K562 (cell line): Measurements from ENCODE around the gene MCU. TPM values are rescaled to one million over a fixed set of nuclear protein-coding genes. Genes with fewer than 3 reads are reported as not detected.

ENCODE experiments used
- ARID1B ChIP-seq: fragments of 450-650 bp; IDR thresholded peaks from 2 replicates; pipeline ENCODE4 v1.6.1; 2016; ENCODE audit warnings: antibody characterized with exemption, mild to moderate bottlenecking, inconsistent platforms
- CLOCK ChIP-seq: fragments of 250-450 bp; sonication (Bioruptor Pico); IDR thresholded peaks from 2 replicates; pipeline ENCODE4 v1.4.0; 2020; ENCODE audit warnings: mild to moderate bottlenecking, moderate library complexity, borderline replicate concordance
- CTBP1 ChIP-seq: fragments of 450-650 bp; IDR thresholded peaks from 2 replicates; pipeline ENCODE4 v1.6.1; 2016; ENCODE audit warnings: borderline replicate concordance
- EP300 ChIP-seq: IDR thresholded peaks from 2 replicates; pipeline ENCODE4 v1.6.1; 2012; ENCODE audit warnings: low read length, improper control_type of control experiment
- ETS1 ChIP-seq: conservative IDR thresholded peaks from 2 replicates; pipeline ENCODE4 v1.6.1; 2011; ENCODE audit warnings: low read depth, mild to moderate bottlenecking, low read length; ENCODE audit not compliant: control insufficient read depth
- FOXP1 ChIP-seq: sonication (generic); formaldehyde crosslinking; IDR thresholded peaks from 2 replicates; pipeline ENCODE4 v1.8.0; 2022; ENCODE audit warnings: mild to moderate bottlenecking, missing genetic modification reagents
- GABPB1 ChIP-seq: sonication (generic); formaldehyde crosslinking; IDR thresholded peaks from 2 replicates; pipeline ENCODE4 v1.8.0; 2022; ENCODE audit warnings: mild to moderate bottlenecking, missing genetic modification reagents
- LEF1 ChIP-seq: fragments of 450-650 bp; IDR thresholded peaks from 2 replicates; pipeline ENCODE4 v1.6.1; 2016; ENCODE audit warnings: mild to moderate bottlenecking
- MYNN ChIP-seq, 2 experiments: sonication (generic); formaldehyde crosslinking in 1 of 2; IDR thresholded peaks; 2 replicates each; pipeline versions ENCODE4 v1.5.0 to v1.6.1; 2016 to 2020; ENCODE audit warnings: antibody characterized with exemption in 1 of 2, missing genetic modification reagents in 1 of 2
- NFE2 ChIP-seq: IDR thresholded peaks from 2 replicates; pipeline ENCODE4 v1.6.1; 2014; ENCODE audit warnings: antibody characterized with exemption, low read depth
- NRF1 ChIP-seq, 2 experiments: fragments of 450-650 bp; IDR thresholded peaks in 1 of 2; conservative IDR thresholded peaks in 1 of 2; 2 replicates each; pipeline ENCODE4 v1.6.1; 2014; ENCODE audit warnings: mild to moderate bottlenecking in 2 of 2
- POLR2A ChIP-seq: fragments of 450-650 bp; conservative IDR thresholded peaks from 2 replicates; pipeline ENCODE4 v1.6.1; 2016
- PREB ChIP-seq: sonication (generic); formaldehyde crosslinking; IDR thresholded peaks from 2 replicates; pipeline ENCODE4 v1.8.1; 2023; ENCODE audit warnings: mild to moderate bottlenecking, missing genetic modification reagents
- PTTG1 ChIP-seq: fragments of 450-650 bp; IDR thresholded peaks from 2 replicates; pipeline ENCODE4 v1.6.1; 2016; ENCODE audit warnings: low read depth, mild to moderate bottlenecking, missing genetic modification characterization, missing compliant biosample characterization
- SOX6 ChIP-seq: fragments of 450-650 bp; IDR thresholded peaks from 2 replicates; pipeline ENCODE4 v1.6.1; 2014; ENCODE audit warnings: mild to moderate bottlenecking
- STAG1 ChIP-seq: sonication (generic); formaldehyde crosslinking; IDR thresholded peaks from 2 replicates; pipeline ENCODE4 v1.5.0; 2020; ENCODE audit warnings: missing genetic modification reagents, borderline replicate concordance
- USF2 ChIP-seq: sonication (generic); formaldehyde crosslinking; IDR thresholded peaks from 2 replicates; pipeline ENCODE4 v1.5.0; 2020; ENCODE audit warnings: missing genetic modification reagents
- ZNF274 ChIP-seq: IDR thresholded peaks from 2 replicates; pipeline ENCODE4 v1.6.1; 2011; ENCODE audit warnings: low read depth, mild to moderate bottlenecking, low read length, moderate library complexity, borderline replicate concordance
- ZNF395 ChIP-seq: fragments of 200-800 bp; sonication (Bioruptor generic); IDR thresholded peaks from 2 replicates; pipeline ENCODE4 v1.6.1; 2017; ENCODE audit warnings: missing genetic modification characterization, missing compliant biosample characterization
- polyA plus RNA-seq, 8 experiments: library from polyadenylated mRNA; depleted of rRNA in 4 of 8; stranded (reverse) in 5 of 8; unstranded in 3 of 8; fragments of >200 nt; fragmentation: Nextera tagmentation in 2 of 8; fragmentation: Illumina TruSeq in 1 of 8; extraction: Ambion mirVana in 2 of 8; extraction: Trizol in 1 of 8; gene quantifications; 2 replicates each; pipeline versions ENCODE4 v1.2.1 to v1.2.3, GENCODE V29; 2011 to 2014; ENCODE audit warnings: inconsistent platforms in 1 of 8, missing spikeins in 1 of 8
- total RNA-seq, 7 experiments: library from RNA; depleted of rRNA in 6 of 7; stranded (reverse); fragments of >200 nt in 6 of 7; fragmentation: Illumina TruSeq in 2 of 7; extraction: Trizol in 2 of 7; gene quantifications; 2 replicates each; pipeline versions ENCODE4 v1.2.1 to v1.2.3, GENCODE V29; 2011 to 2021; ENCODE audit warnings: low replicate concordance in 1 of 7

Gene MCU
- total and polyA plus RNA-seq, 9 of the 15 experiments (the other 6 are each of a cell fraction or from before 2014, with no cell fraction given): 8.2 to 88.8 (median 21.3) TPM

GRCh38 chr10:72682638-72683037 is 9.3 kb upstream of the MCU start (continued):
- no peak for TF ChIP-seq CLOCK (CRISPR knock-in tag)
- TF ChIP-seq SOX6: no peak; the same call in 1 of the 2 replicates
- TF ChIP-seq FOXP1 (CRISPR knock-in tag): peak; percentile 48; the same call in 1 of the 2 replicates
- TF ChIP-seq LEF1: no peak
- no peak for TF ChIP-seq ETS1
- TF ChIP-seq EP300: no peak
- TF ChIP-seq STAG1 (CRISPR knock-in tag): no peak
- no peak for TF ChIP-seq ZNF274
- no peak for TF ChIP-seq MYNN (IDR thresholded peaks at IDR 0.05)
- no peak for TF ChIP-seq MYNN (CRISPR knock-in tag; IDR thresholded peaks at IDR 0.05)
- TF ChIP-seq ZNF395 (CRISPR knock-in tag): no peak
- no peak for TF ChIP-seq NRF1 (conservative IDR thresholded peaks at IDR 0.05 in 1 of 2, IDR thresholded peaks at IDR 0.05 in 1 of 2)
- TF ChIP-seq GABPB1 (CRISPR knock-in tag): peak; percentile 39; the same call in 1 of the 2 replicates
- no peak for TF ChIP-seq POLR2A
- TF ChIP-seq USF2 (CRISPR knock-in tag): no peak
- TF ChIP-seq NFE2: peak; percentile 54
- TF ChIP-seq PREB (CRISPR knock-in tag): no peak
- no peak for TF ChIP-seq PTTG1 (tag)
- TF ChIP-seq CTBP1: peak; percentile 73; the same call in 1 of the 2 replicates
- TF ChIP-seq ARID1B: peak; percentile 63
